HG03565 (cell line): Measurements from ENCODE around the gene TAPBP.
A peak's percentile ranks its signal among the peaks of the same experiment; 100 is the strongest.
"Not testable (repeated sequence)": the region's sequence is repeated elsewhere in the genome, so short reads cannot be mapped to it uniquely, and the experiment has no call there.

Experiments used
- ATAC-seq: cut with Tn5 transposase; IDR thresholded peaks from one replicate; pipeline ENCODE4 v1.9.1; 2021; ENCODE audit warnings: mild to moderate bottlenecking, moderate library complexity; ENCODE audit not compliant: unreplicated experiment

TAPBP gene

GRCh38 chr6:33313709-33314514, at the start of gene TAPBP:
TAPBP (minus strand) TSS chr6:33314078; CDS start chr6:33314041, 37 bp downstream.
- peak; percentile 35 for ATAC-seq

- not testable (repeated sequence) for ATAC-seq
Measured at GRCh38 chr6:33363486-33363885, 49.6 kb upstream of the TAPBP start.

GRCh38 chr6:33359331-33359730, 45.5 kb upstream of the TAPBP start:
- no peak for ATAC-seq

GRCh38 chr6:33357160-33357871, 43.4 kb upstream of the TAPBP start:
- ATAC-seq: not testable (repeated sequence)

- ATAC-seq: no peak
Measured at GRCh38 chr6:33356295-33356694, 42.4 kb upstream of the TAPBP start.

- ATAC-seq: not testable (repeated sequence)
Measured at GRCh38 chr6:33355860-33356259, 42.0 kb upstream of the TAPBP start.

- no peak for ATAC-seq
Measured at GRCh38 chr6:33347816-33348215, 33.9 kb upstream of the TAPBP start.

- not testable (repeated sequence) for ATAC-seq
Measured at GRCh38 chr6:33346972-33347371, 33.1 kb upstream of the TAPBP start.

- no peak for ATAC-seq
Measured at GRCh38 chr6:33344701-33345697, 31.1 kb upstream of the TAPBP start.

- ATAC-seq: no peak
Measured at GRCh38 chr6:33343953-33344611, 30.2 kb upstream of the TAPBP start.

GRCh38 chr6:33343606-33343952, 29.7 kb upstream of the TAPBP start:
- not testable (repeated sequence) for ATAC-seq

GRCh38 chr6:33339193-33339592, 25.3 kb upstream of the TAPBP start:
- no peak for ATAC-seq

- no peak for ATAC-seq
Measured at GRCh38 chr6:33336495-33336894, 22.6 kb upstream of the TAPBP start.

- ATAC-seq: no peak
Measured at GRCh38 chr6:33335916-33336315, 22.0 kb upstream of the TAPBP start.

- no peak for ATAC-seq
Measured at GRCh38 chr6:33333666-33334065, 19.8 kb upstream of the TAPBP start.

- no peak for ATAC-seq
Measured at GRCh38 chr6:33330736-33331135, 16.9 kb upstream of the TAPBP start.

- ATAC-seq: no peak
Measured at GRCh38 chr6:33329058-33329457, 15.2 kb upstream of the TAPBP start.

- no peak for ATAC-seq
Measured at GRCh38 chr6:33324125-33324524, 10.2 kb upstream of the TAPBP start.

GRCh38 chr6:33323623-33323948, 9.7 kb upstream of the TAPBP start:
- no peak for ATAC-seq

- ATAC-seq: no peak
Measured at GRCh38 chr6:33321227-33321626, 7.3 kb upstream of the TAPBP start.
